Measurements from ENCODE around the gene DYNLT2.
"Not testable (repeated sequence)": the region's sequence is repeated elsewhere in the genome, so short reads cannot be mapped to it uniquely, and the experiment has no call there.

Gene DYNLT2

DNA sequence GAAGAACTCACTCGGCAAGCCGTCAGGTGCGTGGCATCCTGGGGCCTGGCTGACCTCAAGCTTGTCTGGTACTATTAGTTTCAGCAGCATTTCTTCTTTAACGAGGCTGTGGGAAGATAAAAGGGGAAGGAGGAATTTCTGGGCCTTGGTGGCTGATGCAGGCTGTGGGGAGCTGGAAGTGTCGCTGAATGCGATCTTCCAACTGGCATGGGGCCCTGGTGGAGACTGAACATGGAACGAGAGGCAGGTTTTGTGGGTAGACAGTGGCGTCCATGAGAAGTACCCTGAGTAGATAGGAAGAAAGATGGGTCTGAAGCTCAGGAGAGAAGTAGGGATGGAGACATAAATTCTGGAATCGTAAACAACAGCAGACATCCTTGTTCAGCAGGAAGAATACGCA lies 23.9 kb upstream of the DYNLT2 start:
- Mint-ChIP-seq H3K27me3 (ENCODE audit: low read depth) (no peaks in the 10 kb centered on the region), H3K27ac (no peak overlapping the region), H3K4me1 (no peaks in the 10 kb centered on the region), H3K4me3 (no peak overlapping the region), H3K36me3 (ENCODE audit: low read depth) (peaks cover 46% of the 10 kb centered on the region), H3K9me3 (no peaks in the 10 kb centered on the region)
- TF ChIP-seq, protein P1, sequence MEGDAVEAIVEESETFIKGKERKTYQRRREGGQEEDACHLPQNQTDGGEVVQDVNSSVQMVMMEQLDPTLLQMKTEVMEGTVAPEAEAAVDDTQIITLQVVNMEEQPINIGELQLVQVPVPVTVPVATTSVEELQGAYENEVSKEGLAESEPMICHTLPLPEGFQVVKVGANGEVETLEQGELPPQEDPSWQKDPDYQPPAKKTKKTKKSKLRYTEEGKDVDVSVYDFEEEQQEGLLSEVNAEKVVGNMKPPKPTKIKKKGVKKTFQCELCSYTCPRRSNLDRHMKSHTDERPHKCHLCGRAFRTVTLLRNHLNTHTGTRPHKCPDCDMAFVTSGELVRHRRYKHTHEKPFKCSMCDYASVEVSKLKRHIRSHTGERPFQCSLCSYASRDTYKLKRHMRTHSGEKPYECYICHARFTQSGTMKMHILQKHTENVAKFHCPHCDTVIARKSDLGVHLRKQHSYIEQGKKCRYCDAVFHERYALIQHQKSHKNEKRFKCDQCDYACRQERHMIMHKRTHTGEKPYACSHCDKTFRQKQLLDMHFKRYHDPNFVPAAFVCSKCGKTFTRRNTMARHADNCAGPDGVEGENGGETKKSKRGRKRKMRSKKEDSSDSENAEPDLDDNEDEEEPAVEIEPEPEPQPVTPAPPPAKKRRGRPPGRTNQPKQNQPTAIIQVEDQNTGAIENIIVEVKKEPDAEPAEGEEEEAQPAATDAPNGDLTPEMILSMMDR (IDR thresholded peaks at IDR 0.05; ENCODE audit: unreplicated experiment in 3 of 3), result no peak

DNA sequence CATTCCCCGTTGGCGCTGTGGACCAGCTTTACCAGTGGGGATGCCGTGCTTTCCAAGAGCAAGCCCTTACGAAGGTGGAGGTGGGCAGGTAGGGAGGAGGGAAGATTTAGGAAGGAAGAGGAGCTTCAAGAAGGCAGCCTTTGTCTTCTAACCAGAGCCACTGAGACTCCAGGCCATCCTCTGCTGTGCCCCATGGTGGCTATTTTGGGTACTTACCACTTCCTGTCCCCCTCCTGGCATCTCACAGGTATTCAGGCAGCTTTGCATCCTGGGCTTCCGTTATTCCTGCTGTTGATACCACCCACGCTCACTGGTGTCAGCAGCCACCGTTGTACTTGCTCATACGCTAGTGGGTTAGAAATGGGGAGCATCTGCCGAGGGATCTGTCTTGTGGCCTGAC lies 23.0 kb upstream of the DYNLT2 start:
- H3K27me3 Mint-ChIP-seq (ENCODE audit: low read depth), result no peaks in the 10 kb centered on the region
- H3K4me1 Mint-ChIP-seq, result no peaks in the 10 kb centered on the region
- H3K9me3 Mint-ChIP-seq, result no peaks in the 10 kb centered on the region
- TF ChIP-seq, protein P1 (IDR thresholded peaks at IDR 0.05; ENCODE audit: unreplicated experiment in 3 of 3), result no peak
- no peak overlapping the region for H3K4me3 Mint-ChIP-seq
- H3K36me3 Mint-ChIP-seq (ENCODE audit: low read depth), result peaks cover 45% of the 10 kb centered on the region
- H3K27ac Mint-ChIP-seq, result no peak overlapping the region

DNA sequence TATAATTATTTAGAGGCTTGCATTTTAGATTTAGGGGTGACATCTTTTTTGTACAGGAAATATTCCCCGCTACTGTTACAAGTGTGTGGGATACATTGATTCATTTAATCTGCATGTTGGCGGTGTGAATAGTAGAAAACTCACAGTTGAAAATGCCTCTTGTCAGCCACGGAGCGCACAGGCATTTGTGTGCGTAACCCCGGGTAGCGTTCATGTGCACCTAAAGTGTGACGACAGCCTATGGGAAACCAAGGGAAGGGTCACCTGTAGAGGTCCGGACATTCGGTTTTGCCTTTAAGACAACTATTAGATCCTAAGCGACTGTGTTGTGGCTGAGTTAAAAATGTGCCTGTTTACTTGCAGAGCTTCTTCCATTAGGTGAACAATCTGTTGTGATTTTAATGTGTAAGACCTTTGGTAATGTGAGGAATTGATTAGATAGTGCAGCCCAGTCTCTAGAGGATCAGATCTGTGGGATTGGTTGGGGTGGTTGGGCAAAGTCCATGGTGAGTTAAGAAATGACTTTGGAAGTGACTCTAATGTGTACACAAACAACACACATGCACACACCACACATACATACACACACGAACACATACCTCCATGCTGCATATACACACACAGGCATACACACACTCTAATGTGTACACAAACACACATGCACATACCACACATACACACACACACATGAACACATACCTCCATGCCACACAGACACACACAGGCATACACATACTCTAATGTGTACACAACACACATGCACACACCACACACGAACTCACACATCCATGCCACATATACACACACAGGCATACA lies 15.8 kb upstream of the DYNLT2 start:
- no peaks in the 10 kb centered on the region for H3K9me3 Mint-ChIP-seq
- peaks cover 53% of the 10 kb centered on the region for H3K36me3 Mint-ChIP-seq (ENCODE audit: low read depth)
- H3K4me1 Mint-ChIP-seq, result peaks cover 18% of the 10 kb centered on the region
- TF ChIP-seq, protein P1 (IDR thresholded peaks at IDR 0.05; ENCODE audit: unreplicated experiment in 3 of 3), result no peak
- no peak overlapping the region for H3K4me3 Mint-ChIP-seq
- no peak overlapping the region for H3K27ac Mint-ChIP-seq
- no peaks in the 10 kb centered on the region for H3K27me3 Mint-ChIP-seq (ENCODE audit: low read depth)

DNA sequence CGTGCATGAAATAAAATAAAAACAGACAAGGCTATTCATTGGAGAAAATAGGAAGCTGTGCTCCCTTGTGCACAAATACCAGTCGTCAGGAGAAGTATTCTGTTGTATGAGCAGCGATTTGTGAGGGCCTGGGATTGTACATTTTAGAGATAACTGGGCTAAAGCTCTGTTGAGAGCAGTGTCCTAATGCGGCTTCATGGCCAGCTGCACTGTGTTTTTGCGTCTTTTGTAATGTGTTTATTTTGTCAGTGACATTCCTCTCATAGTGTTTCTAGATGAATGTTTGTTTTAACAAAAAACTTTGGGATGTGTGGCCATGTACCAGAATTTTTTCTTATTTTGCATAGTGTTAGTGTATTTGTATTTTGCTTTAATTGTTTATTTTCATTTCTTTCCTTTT lies 14.9 kb upstream of the DYNLT2 start:
- TF ChIP-seq, protein P1 (IDR thresholded peaks at IDR 0.05; ENCODE audit: unreplicated experiment in 3 of 3), result no peak
- Mint-ChIP-seq H3K4me3 (no peak overlapping the region), H3K27me3 (ENCODE audit: low read depth) (no peaks in the 10 kb centered on the region), H3K4me1 (peaks cover 18% of the 10 kb centered on the region), H3K9me3 (no peaks in the 10 kb centered on the region), H3K27ac (peak overlapping the region in 1 of 3 experiments; percentile 34), H3K36me3 (ENCODE audit: low read depth) (peaks cover 49% of the 10 kb centered on the region)

DNA sequence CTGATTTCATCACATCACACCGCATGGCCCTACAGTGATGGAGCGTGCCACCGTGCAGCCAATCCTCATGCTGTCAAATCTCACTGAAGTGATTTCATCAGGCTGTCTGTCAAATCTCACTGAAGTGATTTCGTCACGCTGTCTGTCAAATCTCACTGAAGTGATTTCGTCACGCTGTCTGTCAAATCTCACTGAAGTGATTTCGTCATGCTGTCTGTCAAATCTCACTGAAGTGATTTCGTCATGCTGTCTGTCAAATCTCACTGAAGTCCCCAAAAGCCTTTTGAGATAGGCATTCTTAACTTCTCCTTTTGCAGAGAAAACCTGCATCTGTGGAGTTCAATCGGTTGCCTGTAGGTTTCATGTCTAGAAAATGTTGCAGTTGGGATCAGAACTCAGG lies 14.4 kb upstream of the DYNLT2 start:
- peaks cover 51% of the 10 kb centered on the region for H3K36me3 Mint-ChIP-seq (ENCODE audit: low read depth)
- not testable (repeated sequence) for H3K4me3 Mint-ChIP-seq; H3K9me3 Mint-ChIP-seq; H3K27me3 Mint-ChIP-seq (ENCODE audit: low read depth); H3K27ac Mint-ChIP-seq
- H3K4me1 Mint-ChIP-seq, result peaks cover 18% of the 10 kb centered on the region

DNA sequence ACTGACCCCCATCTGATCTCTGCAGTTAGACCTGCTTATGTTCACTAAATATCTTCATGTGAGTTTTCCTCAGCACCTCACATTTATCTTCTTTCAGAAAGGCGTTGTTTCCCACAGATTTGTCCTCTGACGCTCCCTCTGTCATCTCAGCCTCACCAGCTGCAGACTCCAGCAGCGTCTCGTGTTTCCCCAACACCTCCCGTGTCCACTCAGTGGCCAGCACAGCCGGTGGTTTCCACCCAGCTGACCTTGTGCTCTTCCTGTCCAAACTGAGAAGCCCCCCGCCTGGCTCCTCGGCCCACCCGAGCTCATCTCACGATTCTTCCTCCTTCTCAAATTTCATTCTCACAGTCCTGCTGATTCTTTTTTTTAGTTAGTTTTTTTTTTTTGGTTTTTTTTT lies 12.5 kb upstream of the DYNLT2 start:
- Mint-ChIP-seq H3K9me3 (no peaks in the 10 kb centered on the region), H3K36me3 (ENCODE audit: low read depth) (peaks cover 63% of the 10 kb centered on the region), H3K4me1 (peaks cover 18% of the 10 kb centered on the region), H3K4me3 (no peak overlapping the region), H3K27ac (peak overlapping the region in 2 of 3 experiments; percentile 46 to 62), H3K27me3 (ENCODE audit: low read depth) (no peaks in the 10 kb centered on the region)
- TF ChIP-seq, protein P1 (IDR thresholded peaks at IDR 0.05; ENCODE audit: unreplicated experiment in 3 of 3), result no peak

Measured in nephron (organoid).